A549 (cell line): ENCODE measurements around the gene AGTPBP1. TPM values are rescaled to one million over a fixed set of nuclear protein-coding genes. Genes with fewer than 3 reads are reported as not detected.
A peak's percentile ranks its signal among the peaks of the same experiment; 100 is the strongest.

Experiments used
- ATAC-seq, 2 experiments: fragments of 200-7000 bp in 1 of 2; fragments of >200 bp in 1 of 2; cut with Nextera tagmentation in 1 of 2; cut with Tn5 transposase in 1 of 2; 3 replicates each; pipeline versions ENCODE4 v1.8.0 to v1.9.1; 2018 to 2020; ENCODE audit warnings: mild to moderate bottlenecking in 1 of 2, moderate library complexity in 1 of 2
- CTCF ChIA-PET: fragments of 300-600 bp; sonication (Branson Sonifier 250); formaldehyde crosslinking; extraction: SDS; loops from one replicate; lab custom pipeline; 2021; ENCODE audit warnings: antibody characterized with exemption, inconsistent platforms; lab: Yijun Ruan, JAX
- POLR2A ChIA-PET: fragments of 350-600 bp; formaldehyde crosslinking; extraction: SDS; loops from one replicate; lab custom pipeline; 2021; ENCODE audit warnings: antibody characterized with exemption, inconsistent platforms; lab: Yijun Ruan, JAX
- DNase-seq, 2 experiments: peaks; one replicate each; pipeline versions ENCODE4 v3.0.0 to v3.0.0-alpha.2; 2011 to 2016; ENCODE audit warnings: low read depth in 1 of 2, low spot score in 1 of 2
- FAIRE-seq: peaks from 2 replicates; lab custom pipeline; 2011; peaks lifted over from hg19 to GRCh38; lab: Jason Lieb, UNC
- H3K27ac ChIP-seq, 2 experiments: fragments of >200 bp; sonication (Bioruptor Twin); formaldehyde crosslinking; 3 replicates each; pipeline ENCODE4 v1.5.1; 2016 to 2017
- H3K4me1 ChIP-seq: fragments of >200 bp; sonication (Bioruptor Twin); formaldehyde crosslinking; 3 replicates; pipeline ENCODE4 v1.6.1; 2016
- H3K4me2 ChIP-seq: fragments of >200 bp; sonication (Bioruptor Twin); formaldehyde crosslinking; 3 replicates; pipeline ENCODE4 v1.6.1; 2016
- H3K4me3 ChIP-seq: fragments of >200 bp; sonication (Bioruptor Twin); formaldehyde crosslinking; 3 replicates; pipeline ENCODE4 v1.5.1; 2016
- H3K9me3 ChIP-seq: fragments of >200 bp; sonication (Bioruptor Twin); formaldehyde crosslinking; 3 replicates; pipeline ENCODE4 v1.6.1; 2016
- BCL3 ChIP-seq: fragments of >200 bp; sonication (Bioruptor Twin); formaldehyde crosslinking; IDR thresholded peaks from 3 replicates; pipeline ENCODE4 v1.6.1; 2016
- CEBPB ChIP-seq, 2 experiments: fragments of >200 bp in 1 of 2; sonication (Bioruptor Twin) in 1 of 2; formaldehyde crosslinking in 1 of 2; IDR thresholded peaks; 2 replicates each; pipeline ENCODE4 v1.6.1; 2012 to 2016
- CTCF ChIP-seq: fragments of >200 bp; sonication (Bioruptor Twin); formaldehyde crosslinking; IDR thresholded peaks from 3 replicates; pipeline ENCODE4 v1.5.1; 2016
- EP300 ChIP-seq, 2 experiments: fragments of >200 bp; sonication (Bioruptor Twin); formaldehyde crosslinking; IDR thresholded peaks; 2 replicates in 1 of 2; 3 replicates in 1 of 2; pipeline ENCODE4 v1.6.1; 2016 to 2017
- HOXB13 ChIP-seq: fragments of 250-450 bp; sonication (Bioruptor Pico); IDR thresholded peaks from 2 replicates; pipeline ENCODE4 v1.5.0; 2020; ENCODE audit warnings: low read depth, mild to moderate bottlenecking, moderate library complexity
- JUN ChIP-seq, 2 experiments: fragments of >200 bp; sonication (Bioruptor Twin); formaldehyde crosslinking; IDR thresholded peaks; 2 replicates in 1 of 2; 3 replicates in 1 of 2; pipeline ENCODE4 v1.6.1; 2016 to 2017
- KDM1A ChIP-seq: fragments of 200-600 bp; sonication (generic); IDR thresholded peaks from 2 replicates; pipeline ENCODE4 v1.6.1; 2016; ENCODE audit warnings: low read depth, mild to moderate bottlenecking
- MAX ChIP-seq: IDR thresholded peaks from 2 replicates; pipeline ENCODE4 v1.6.1; 2012
- MAZ ChIP-seq: fragments of 150-350 bp; IDR thresholded peaks from 2 replicates; pipeline ENCODE4 v1.6.1; 2014; ENCODE audit warnings: antibody characterized with exemption, low read depth, low read length, borderline replicate concordance
- MYC ChIP-seq: IDR thresholded peaks from 2 replicates; pipeline ENCODE4 v1.6.1; 2012; ENCODE audit warnings: mild to moderate bottlenecking, inconsistent platforms, low read length, improper control_type of control experiment, borderline replicate concordance
- NFE2L2 ChIP-seq: fragments of 150-350 bp; conservative IDR thresholded peaks from 2 replicates; pipeline ENCODE4 v1.6.1; 2014; ENCODE audit warnings: low read length
- NPAS2 ChIP-seq: fragments of 250-450 bp; sonication (Bioruptor Pico); IDR thresholded peaks from 2 replicates; pipeline ENCODE4 v1.8.0; 2022; ENCODE audit warnings: mild to moderate bottlenecking, moderate library complexity, borderline replicate concordance
- PHF8 ChIP-seq: fragments of 200-600 bp; sonication (generic); IDR thresholded peaks from 2 replicates; pipeline ENCODE4 v1.6.1; 2016; ENCODE audit warnings: low read depth, mild to moderate bottlenecking, antibody characterized with exemption, moderate library complexity, borderline replicate concordance
- RFX5 ChIP-seq: fragments of 450-650 bp; IDR thresholded peaks from 2 replicates; pipeline ENCODE4 v1.7.1; 2014; ENCODE audit warnings: antibody characterized with exemption, mild to moderate bottlenecking, moderate library complexity
- SMC3 ChIP-seq: fragments of >200 bp; sonication (Bioruptor Twin); formaldehyde crosslinking; IDR thresholded peaks from 3 replicates; pipeline ENCODE4 v1.6.1; 2018; ENCODE audit warnings: inconsistent platforms
- SREBF2 ChIP-seq: fragments of 450-650 bp; IDR thresholded peaks from 2 replicates; pipeline ENCODE4 v1.6.1; 2014; ENCODE audit warnings: mild to moderate bottlenecking, moderate library complexity
- TFCP2L1 ChIP-seq: fragments of 250-450 bp; sonication (Bioruptor Pico); IDR thresholded peaks from 2 replicates; pipeline ENCODE4 v1.5.0; 2021; ENCODE audit warnings: mild to moderate bottlenecking
- TP53 ChIP-seq: fragments of 250-450 bp; sonication (Bioruptor Pico); IDR thresholded peaks from 2 replicates; pipeline ENCODE4 v1.5.0; 2021; ENCODE audit warnings: mild to moderate bottlenecking, moderate library complexity
- WGBS: methylation state at CpG from one replicate; pipeline ENCODE4 v1.1.6; 2017; ENCODE audit errors: missing lambda C conversion rate; 5-methylcytosine and 5-hydroxymethylcytosine counted together
- polyA plus RNA-seq, 4 experiments: library from polyadenylated mRNA; depleted of rRNA in 3 of 4; stranded (reverse); fragments of >200 nt; fragmentation: RNase III in 1 of 4; extraction: RNeasy Plus Mini Kit Qiagen cat#74134 plus additional on column Dnase treatment in 1 of 4; gene quantifications; 2 replicates in 3 of 4; 3 replicates in 1 of 4; pipeline ENCODE4 v1.2.3, GENCODE V29; 2011 to 2017
- TF ChIP-seq, protein P1 (sequence below): fragments of 250-450 bp; sonication (Bioruptor Pico); IDR thresholded peaks from 2 replicates; pipeline ENCODE4 v1.5.0; 2021; ENCODE audit warnings: mild to moderate bottlenecking, moderate library complexity, borderline replicate concordance

The AGTPBP1 gene
- polyA plus RNA-seq, 2 of the 4 experiments (the other 2 are of a cell fraction), result 8.9 to 18.8 TPM

DNA sequence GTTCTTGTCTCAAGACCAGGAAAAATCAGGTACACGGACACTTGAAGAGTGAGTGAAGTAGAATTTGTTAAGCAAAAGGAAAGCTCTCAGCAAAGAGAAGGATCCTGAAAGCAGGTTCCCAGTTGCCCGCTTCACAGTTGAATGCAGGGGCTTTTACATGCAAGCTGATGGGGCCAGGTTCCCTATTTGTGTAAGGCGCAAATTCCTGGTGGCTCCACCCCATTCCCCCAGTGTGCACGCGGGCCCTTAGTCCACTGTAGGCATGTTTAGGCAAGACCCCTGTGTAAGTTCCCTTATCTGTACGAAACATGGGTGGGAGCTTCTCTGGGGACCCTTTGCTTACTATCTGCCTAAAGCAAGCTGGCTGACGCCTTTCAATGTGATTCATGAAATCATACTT, 2.7 kb upstream of the AGTPBP1 start:
- H3K9me3 ChIP-seq, result no peaks in the 10 kb centered on the region
- H3K4me1 ChIP-seq, result peaks cover 20% of the 10 kb centered on the region
- peak overlapping the region in 1 of 2 experiments; percentile 87; a peak in 3 of 6 replicates for H3K27ac ChIP-seq
- POLR2A ChIA-PET, result no interaction called here
- no peak overlapping the region for H3K4me2 ChIP-seq
- no peak for TF ChIP-seq TP53 (CRISPR knock-in tag)
- no peak for TF ChIP-seq RFX5
- no peak for TF ChIP-seq EP300 (IDR thresholded peaks at IDR 0.05)
- no peak for TF ChIP-seq MAZ
- TF ChIP-seq MYC, result no peak
- no peak for TF ChIP-seq KDM1A
- TF ChIP-seq HOXB13 (CRISPR knock-in tag), result no peak
- TF ChIP-seq, protein P1, sequence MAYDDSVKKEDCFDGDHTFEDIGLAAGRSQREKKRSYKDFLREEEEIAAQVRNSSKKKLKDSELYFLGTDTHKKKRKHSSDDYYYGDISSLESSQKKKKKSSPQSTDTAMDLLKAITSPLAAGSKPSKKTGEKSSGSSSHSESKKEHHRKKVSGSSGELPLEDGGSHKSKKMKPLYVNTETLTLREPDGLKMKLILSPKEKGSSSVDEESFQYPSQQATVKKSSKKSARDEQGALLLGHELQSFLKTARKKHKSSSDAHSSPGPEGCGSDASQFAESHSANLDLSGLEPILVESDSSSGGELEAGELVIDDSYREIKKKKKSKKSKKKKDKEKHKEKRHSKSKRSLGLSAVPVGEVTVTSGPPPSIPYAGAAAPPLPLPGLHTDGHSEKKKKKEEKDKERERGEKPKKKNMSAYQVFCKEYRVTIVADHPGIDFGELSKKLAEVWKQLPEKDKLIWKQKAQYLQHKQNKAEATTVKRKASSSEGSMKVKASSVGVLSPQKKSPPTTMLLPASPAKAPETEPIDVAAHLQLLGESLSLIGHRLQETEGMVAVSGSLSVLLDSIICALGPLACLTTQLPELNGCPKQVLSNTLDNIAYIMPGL (CRISPR knock-in tag), result no peak
- no peak for TF ChIP-seq NPAS2 (CRISPR knock-in tag)
- TF ChIP-seq SMC3, result no peak
- DNase-seq (no peak), ATAC-seq (no peak), FAIRE-seq (no peak)
- CTCF ChIA-PET, result interaction anchor here (1.0 to 2.1 kb wide), 2 partner anchors 46 to 93 kb away, joined by 3 to 10 read pairs; no protein-coding TSS in a partner anchor
- H3K4me3 ChIP-seq, result no peak overlapping the region
- 88% methylated on average over 7 of the region's 7 CpGs for WGBS

GRCh38 chr9:85743275-85744128, 1.7 kb upstream of the AGTPBP1 start:
- ChIA-PET POLR2A (no interaction called here), CTCF (interaction anchor here (0.6 to 2.1 kb wide), 2 partner anchors 45 to 1858 kb away, joined by 4 to 10 read pairs; no protein-coding TSS in a partner anchor)
- H3K4me1 ChIP-seq, result peaks cover 23% of the 10 kb centered on the region
- H3K4me3 ChIP-seq, result peak overlapping the region; percentile 96; the same call in 2 of the 3 replicates
- TF ChIP-seq MYC (no peak), SREBF2 (no peak), BCL3 (no peak), MAX (peak; percentile 73), TP53 (CRISPR knock-in tag) (no peak), NFE2L2 (no peak), CTCF (no peak), CEBPB (IDR thresholded peaks at IDR 0.05) (0 out of 4 replicates have a peak, but pooled peaks of 1 of the 2 experiments have one; percentile 10), TFCP2L1 (CRISPR knock-in tag) (peak; percentile 40; the same call in 1 of the 2 replicates), PHF8 (no peak), JUN (IDR thresholded peaks at IDR 0.05) (peak in 1 of 2 experiments; percentile 27; a peak in 1 of 5 replicates)
- FAIRE-seq (peak; percentile 81), DNase-seq (peak; percentile 27 to 71), ATAC-seq (peak; percentile 37 to 39; a peak in 5 of 6 replicates)
- H3K27ac ChIP-seq, result peak overlapping the region; percentile 87 to 90; a peak in 5 of 6 replicates
- H3K4me2 ChIP-seq, result peak overlapping the region; percentile 88
- 13% methylated on average over 14 of the region's 14 CpGs for WGBS
- no peaks in the 10 kb centered on the region for H3K9me3 ChIP-seq
